Fibroblast of lung (primary cell): ENCODE results near the gene TP53AIP1.

Experiments
- EZH2 ChIP-seq: IDR thresholded peaks from 2 replicates; pipeline ENCODE4 v1.5.1; 2012; ENCODE audit warnings: low read length, control low read depth, mild to moderate bottlenecking; ENCODE audit errors: missing control alignments
- TF ChIP-seq, protein P1 (sequence below), 2 donors: IDR thresholded peaks in 1 of 2; conservative IDR thresholded peaks in 1 of 2; 1 replicate in 1 of 2; 2 replicates in 1 of 2; pipeline ENCODE4 v1.5.1; 2011 to 2012; ENCODE audit warnings: low read length in 2 of 2, control low read depth in 1 of 2, inconsistent platforms in 1 of 2, low read depth in 1 of 2, mild to moderate bottlenecking in 1 of 2

DNA sequence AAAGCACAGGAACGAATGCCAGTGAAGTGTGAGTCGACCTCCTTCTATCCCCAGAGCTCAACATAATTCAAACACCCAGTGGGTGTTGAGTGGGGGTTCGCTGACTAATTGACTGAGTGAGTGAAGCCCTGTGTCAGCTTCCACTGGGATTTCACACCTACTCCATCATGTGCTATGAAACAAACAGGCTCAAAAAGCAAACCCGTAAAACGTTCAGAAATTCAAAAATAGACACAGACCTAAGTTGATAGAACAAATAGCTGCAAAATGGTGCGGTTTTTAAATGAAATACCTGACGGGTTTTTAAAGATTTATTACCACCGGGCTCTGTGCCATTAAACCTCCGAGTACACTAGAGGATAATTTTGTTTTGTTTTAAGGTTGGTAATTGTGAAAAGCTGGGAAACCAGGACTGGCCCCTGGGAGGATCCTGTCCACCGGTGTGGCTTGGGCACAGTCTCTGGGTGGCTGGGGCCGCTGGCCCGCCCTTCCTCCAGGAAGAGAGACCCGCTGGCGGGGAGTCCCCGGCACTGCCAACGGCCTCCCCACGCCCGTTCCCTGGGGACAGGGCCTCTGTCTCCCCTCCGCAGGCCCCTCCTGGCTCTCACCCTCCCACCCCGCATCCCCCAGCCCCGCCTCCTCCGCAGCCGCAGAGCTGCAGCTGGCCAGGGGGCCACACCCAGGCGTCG is 37.9 kb downstream of the TP53AIP1 start:
- no peak for TF ChIP-seq EZH2
- TF ChIP-seq, protein P1, sequence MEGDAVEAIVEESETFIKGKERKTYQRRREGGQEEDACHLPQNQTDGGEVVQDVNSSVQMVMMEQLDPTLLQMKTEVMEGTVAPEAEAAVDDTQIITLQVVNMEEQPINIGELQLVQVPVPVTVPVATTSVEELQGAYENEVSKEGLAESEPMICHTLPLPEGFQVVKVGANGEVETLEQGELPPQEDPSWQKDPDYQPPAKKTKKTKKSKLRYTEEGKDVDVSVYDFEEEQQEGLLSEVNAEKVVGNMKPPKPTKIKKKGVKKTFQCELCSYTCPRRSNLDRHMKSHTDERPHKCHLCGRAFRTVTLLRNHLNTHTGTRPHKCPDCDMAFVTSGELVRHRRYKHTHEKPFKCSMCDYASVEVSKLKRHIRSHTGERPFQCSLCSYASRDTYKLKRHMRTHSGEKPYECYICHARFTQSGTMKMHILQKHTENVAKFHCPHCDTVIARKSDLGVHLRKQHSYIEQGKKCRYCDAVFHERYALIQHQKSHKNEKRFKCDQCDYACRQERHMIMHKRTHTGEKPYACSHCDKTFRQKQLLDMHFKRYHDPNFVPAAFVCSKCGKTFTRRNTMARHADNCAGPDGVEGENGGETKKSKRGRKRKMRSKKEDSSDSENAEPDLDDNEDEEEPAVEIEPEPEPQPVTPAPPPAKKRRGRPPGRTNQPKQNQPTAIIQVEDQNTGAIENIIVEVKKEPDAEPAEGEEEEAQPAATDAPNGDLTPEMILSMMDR (conservative IDR thresholded peaks at IDR 0.05 in 1 of 2, IDR thresholded peaks at IDR 0.05 in 1 of 2; ENCODE audit: low read depth in 1 of 2, low read length in 2 of 2): no peak
